H1 (cell line): ENCODE measurements around the gene PRR5L. TPM values are rescaled to one million over a fixed set of nuclear protein-coding genes. Genes with fewer than 3 reads are reported as not detected.

Experiments used
- CREB1 ChIP-seq: IDR thresholded peaks from 2 replicates; pipeline ENCODE4 v1.6.1; 2012; ENCODE audit warnings: inconsistent platforms
- JUND ChIP-seq: IDR thresholded peaks from 2 replicates; pipeline ENCODE4 v1.6.1; 2011; ENCODE audit warnings: mild to moderate bottlenecking, improper control_type of control experiment, low read length
- POLR2A ChIP-seq, 2 experiments: IDR thresholded peaks; 1 replicate in 1 of 2; 2 replicates in 1 of 2; pipeline ENCODE4 v1.6.1; 2011; ENCODE audit warnings: low read depth in 2 of 2, low read length in 2 of 2, mild to moderate bottlenecking in 2 of 2; ENCODE audit errors: control extremely low read depth in 1 of 2
- polyA plus RNA-seq, 7 experiments: library from polyadenylated mRNA; depleted of rRNA in 3 of 7; stranded (reverse) in 5 of 7; unstranded in 2 of 7; fragments of >200 nt in 5 of 7; fragments of 200-250 nt in 2 of 7; gene quantifications; 1 replicate in 5 of 7; 2 replicates in 1 of 7; 4 replicates in 1 of 7; pipeline versions ENCODE4 v1.2.1 to v1.2.3, GENCODE V29; 2011 to 2013; ENCODE audit warnings: missing spikeins in 2 of 7, mixed read lengths in 2 of 7
- total RNA-seq: library from RNA; stranded (reverse); fragmentation: NEBNext Ultra II Directional; extraction: Animal tissue kit (Norgen Biotek cat#: 25700); gene quantifications from 2 replicates; pipeline ENCODE4 v1.2.1, GENCODE V29; 2021
- TF ChIP-seq, protein P1 (sequence below): fragments of 300-600 bp; sonication (generic); IDR thresholded peaks from 2 replicates; pipeline ENCODE4 v1.7.1; 2012; ENCODE audit warnings: low read length, moderate library complexity, mild to moderate bottlenecking, inconsistent platforms; ENCODE audit not compliant: insufficient replicate concordance
- TF ChIP-seq, protein P2 (sequence below): IDR thresholded peaks from 2 replicates; pipeline ENCODE4 v1.6.1; 2011; ENCODE audit warnings: low read depth, mild to moderate bottlenecking, low read length; ENCODE audit not compliant: insufficient read depth

Gene PRR5L
- total and polyA plus RNA-seq, 2 of the 8 experiments (the other 6 are each of a cell fraction or from before 2014, with no cell fraction given) = 6.6 to 10.1 TPM

GRCh38 chr11:36248436-36248835, 47.7 kb upstream of the PRR5L start (continued):
- TF ChIP-seq, protein P1, sequence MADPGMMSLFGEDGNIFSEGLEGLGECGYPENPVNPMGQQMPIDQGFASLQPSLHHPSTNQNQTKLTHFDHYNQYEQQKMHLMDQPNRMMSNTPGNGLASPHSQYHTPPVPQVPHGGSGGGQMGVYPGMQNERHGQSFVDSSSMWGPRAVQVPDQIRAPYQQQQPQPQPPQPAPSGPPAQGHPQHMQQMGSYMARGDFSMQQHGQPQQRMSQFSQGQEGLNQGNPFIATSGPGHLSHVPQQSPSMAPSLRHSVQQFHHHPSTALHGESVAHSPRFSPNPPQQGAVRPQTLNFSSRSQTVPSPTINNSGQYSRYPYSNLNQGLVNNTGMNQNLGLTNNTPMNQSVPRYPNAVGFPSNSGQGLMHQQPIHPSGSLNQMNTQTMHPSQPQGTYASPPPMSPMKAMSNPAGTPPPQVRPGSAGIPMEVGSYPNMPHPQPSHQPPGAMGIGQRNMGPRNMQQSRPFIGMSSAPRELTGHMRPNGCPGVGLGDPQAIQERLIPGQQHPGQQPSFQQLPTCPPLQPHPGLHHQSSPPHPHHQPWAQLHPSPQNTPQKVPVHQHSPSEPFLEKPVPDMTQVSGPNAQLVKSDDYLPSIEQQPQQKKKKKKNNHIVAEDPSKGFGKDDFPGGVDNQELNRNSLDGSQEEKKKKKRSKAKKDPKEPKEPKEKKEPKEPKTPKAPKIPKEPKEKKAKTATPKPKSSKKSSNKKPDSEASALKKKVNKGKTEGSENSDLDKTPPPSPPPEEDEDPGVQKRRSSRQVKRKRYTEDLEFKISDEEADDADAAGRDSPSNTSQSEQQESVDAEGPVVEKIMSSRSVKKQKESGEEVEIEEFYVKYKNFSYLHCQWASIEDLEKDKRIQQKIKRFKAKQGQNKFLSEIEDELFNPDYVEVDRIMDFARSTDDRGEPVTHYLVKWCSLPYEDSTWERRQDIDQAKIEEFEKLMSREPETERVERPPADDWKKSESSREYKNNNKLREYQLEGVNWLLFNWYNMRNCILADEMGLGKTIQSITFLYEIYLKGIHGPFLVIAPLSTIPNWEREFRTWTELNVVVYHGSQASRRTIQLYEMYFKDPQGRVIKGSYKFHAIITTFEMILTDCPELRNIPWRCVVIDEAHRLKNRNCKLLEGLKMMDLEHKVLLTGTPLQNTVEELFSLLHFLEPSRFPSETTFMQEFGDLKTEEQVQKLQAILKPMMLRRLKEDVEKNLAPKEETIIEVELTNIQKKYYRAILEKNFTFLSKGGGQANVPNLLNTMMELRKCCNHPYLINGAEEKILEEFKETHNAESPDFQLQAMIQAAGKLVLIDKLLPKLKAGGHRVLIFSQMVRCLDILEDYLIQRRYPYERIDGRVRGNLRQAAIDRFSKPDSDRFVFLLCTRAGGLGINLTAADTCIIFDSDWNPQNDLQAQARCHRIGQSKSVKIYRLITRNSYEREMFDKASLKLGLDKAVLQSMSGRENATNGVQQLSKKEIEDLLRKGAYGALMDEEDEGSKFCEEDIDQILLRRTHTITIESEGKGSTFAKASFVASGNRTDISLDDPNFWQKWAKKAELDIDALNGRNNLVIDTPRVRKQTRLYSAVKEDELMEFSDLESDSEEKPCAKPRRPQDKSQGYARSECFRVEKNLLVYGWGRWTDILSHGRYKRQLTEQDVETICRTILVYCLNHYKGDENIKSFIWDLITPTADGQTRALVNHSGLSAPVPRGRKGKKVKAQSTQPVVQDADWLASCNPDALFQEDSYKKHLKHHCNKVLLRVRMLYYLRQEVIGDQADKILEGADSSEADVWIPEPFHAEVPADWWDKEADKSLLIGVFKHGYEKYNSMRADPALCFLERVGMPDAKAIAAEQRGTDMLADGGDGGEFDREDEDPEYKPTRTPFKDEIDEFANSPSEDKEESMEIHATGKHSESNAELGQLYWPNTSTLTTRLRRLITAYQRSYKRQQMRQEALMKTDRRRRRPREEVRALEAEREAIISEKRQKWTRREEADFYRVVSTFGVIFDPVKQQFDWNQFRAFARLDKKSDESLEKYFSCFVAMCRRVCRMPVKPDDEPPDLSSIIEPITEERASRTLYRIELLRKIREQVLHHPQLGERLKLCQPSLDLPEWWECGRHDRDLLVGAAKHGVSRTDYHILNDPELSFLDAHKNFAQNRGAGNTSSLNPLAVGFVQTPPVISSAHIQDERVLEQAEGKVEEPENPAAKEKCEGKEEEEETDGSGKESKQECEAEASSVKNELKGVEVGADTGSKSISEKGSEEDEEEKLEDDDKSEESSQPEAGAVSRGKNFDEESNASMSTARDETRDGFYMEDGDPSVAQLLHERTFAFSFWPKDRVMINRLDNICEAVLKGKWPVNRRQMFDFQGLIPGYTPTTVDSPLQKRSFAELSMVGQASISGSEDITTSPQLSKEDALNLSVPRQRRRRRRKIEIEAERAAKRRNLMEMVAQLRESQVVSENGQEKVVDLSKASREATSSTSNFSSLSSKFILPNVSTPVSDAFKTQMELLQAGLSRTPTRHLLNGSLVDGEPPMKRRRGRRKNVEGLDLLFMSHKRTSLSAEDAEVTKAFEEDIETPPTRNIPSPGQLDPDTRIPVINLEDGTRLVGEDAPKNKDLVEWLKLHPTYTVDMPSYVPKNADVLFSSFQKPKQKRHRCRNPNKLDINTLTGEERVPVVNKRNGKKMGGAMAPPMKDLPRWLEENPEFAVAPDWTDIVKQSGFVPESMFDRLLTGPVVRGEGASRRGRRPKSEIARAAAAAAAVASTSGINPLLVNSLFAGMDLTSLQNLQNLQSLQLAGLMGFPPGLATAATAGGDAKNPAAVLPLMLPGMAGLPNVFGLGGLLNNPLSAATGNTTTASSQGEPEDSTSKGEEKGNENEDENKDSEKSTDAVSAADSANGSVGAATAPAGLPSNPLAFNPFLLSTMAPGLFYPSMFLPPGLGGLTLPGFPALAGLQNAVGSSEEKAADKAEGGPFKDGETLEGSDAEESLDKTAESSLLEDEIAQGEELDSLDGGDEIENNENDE = no peak
- TF ChIP-seq, protein P2, sequence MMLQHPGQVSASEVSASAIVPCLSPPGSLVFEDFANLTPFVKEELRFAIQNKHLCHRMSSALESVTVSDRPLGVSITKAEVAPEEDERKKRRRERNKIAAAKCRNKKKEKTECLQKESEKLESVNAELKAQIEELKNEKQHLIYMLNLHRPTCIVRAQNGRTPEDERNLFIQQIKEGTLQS = no peak
- TF ChIP-seq CREB1 (no peak), JUND (no peak), POLR2A (IDR thresholded peaks at IDR 0.05; ENCODE audit: control extremely low read depth in 1 of 2, low read depth in 2 of 2, low read length in 2 of 2) (no peak)
